Testis (tissue), 2 donors: ENCODE data around the gene FBXW7.

Source experiments
- CTCF ChIP-seq, 3 experiments: fragments of 450-650 bp in 2 of 3; fragments of 200-600 bp in 1 of 3; sonication (generic) in 1 of 3; IDR thresholded peaks; one replicate each; pipeline ENCODE4 v1.5.1; 2016 to 2019; ENCODE audit warnings: antibody characterized with exemption in 3 of 3, mild to moderate bottlenecking in 2 of 3, moderate library complexity in 1 of 3
- POLR2A ChIP-seq: fragments of 450-650 bp; IDR thresholded peaks from one replicate; pipeline ENCODE4 v1.6.1; 2017; ENCODE audit warnings: antibody characterized with exemption, mild to moderate bottlenecking, moderate library complexity

- TF ChIP-seq CTCF (IDR thresholded peaks at IDR 0.05) (no peak), POLR2A (no peak)
These were observed 43.3 kb upstream of the FBXW7 start for GRCh38 chr4:152579107-152579764.
